Measurements from ENCODE around the gene IDNK.

Gene IDNK

DNA sequence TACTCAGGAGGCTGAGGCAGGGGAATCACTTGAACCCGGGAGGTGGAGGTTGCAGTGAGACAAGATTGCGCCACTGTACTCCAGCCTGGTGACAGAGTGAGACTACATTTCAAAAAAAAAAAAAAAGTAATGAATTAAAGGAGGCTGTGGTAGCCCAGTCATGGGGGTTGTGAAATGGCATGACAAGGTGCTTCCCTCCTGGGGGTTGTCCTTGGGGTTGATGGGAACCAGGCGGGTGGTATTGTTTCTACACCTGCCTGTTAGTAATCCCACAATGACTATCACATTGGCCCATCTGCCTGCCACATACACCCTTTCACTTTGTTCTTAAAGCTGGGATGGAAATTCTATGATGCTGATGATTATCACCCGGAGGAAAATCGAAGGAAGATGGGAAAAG, 5.6 kb downstream of the IDNK start:
- no peak for DNase-seq (ENCODE audit: low read depth, low spot score)
- Histone ChIP-seq H3K4me3 (no peak overlapping the region), H3K36me3 (ENCODE audit: insufficient read depth, low read length) (peaks cover 13% of the 10 kb centered on the region), H3K27ac (no peak overlapping the region), H3K9me3 (ENCODE audit: low read depth, low read length) (no peaks in the 10 kb centered on the region), H3K9ac (ENCODE audit: insufficient read length) (no peak overlapping the region)
- TF ChIP-seq EZH2 (IDR thresholded peaks at IDR 0.05) = no peak
- TF ChIP-seq POLR2AphosphoS5 (IDR thresholded peaks at IDR 0.05; ENCODE audit: borderline replicate concordance, low read depth, low read length) = no peak
- no peak for TF ChIP-seq FOXP2 (optimal IDR thresholded peaks at IDR 0.05; ENCODE audit: control extremely low read depth, extremely low read length, insufficient read depth)

- no peak for TF ChIP-seq POLR2AphosphoS5 (IDR thresholded peaks at IDR 0.05; ENCODE audit: borderline replicate concordance, low read depth, low read length)
- no peak for TF ChIP-seq EZH2 (IDR thresholded peaks at IDR 0.05)
- TF ChIP-seq FOXP2 (optimal IDR thresholded peaks at IDR 0.05; ENCODE audit: control extremely low read depth, extremely low read length, insufficient read depth) = no peak
- no peaks in the 10 kb centered on the region for H3K9me3 ChIP-seq (ENCODE audit: low read depth, low read length)
- no peak for DNase-seq (ENCODE audit: low read depth, low spot score)
- no peak overlapping the region for H3K9ac ChIP-seq (ENCODE audit: insufficient read length)
- H3K27ac ChIP-seq = no peak overlapping the region
- peaks cover 13% of the 10 kb centered on the region for H3K36me3 ChIP-seq (ENCODE audit: insufficient read depth, low read length)
- H3K4me3 ChIP-seq = no peak overlapping the region
These were observed 6.6 kb downstream of the IDNK start for GRCh38 chr9:83629433-83630104.

DNA sequence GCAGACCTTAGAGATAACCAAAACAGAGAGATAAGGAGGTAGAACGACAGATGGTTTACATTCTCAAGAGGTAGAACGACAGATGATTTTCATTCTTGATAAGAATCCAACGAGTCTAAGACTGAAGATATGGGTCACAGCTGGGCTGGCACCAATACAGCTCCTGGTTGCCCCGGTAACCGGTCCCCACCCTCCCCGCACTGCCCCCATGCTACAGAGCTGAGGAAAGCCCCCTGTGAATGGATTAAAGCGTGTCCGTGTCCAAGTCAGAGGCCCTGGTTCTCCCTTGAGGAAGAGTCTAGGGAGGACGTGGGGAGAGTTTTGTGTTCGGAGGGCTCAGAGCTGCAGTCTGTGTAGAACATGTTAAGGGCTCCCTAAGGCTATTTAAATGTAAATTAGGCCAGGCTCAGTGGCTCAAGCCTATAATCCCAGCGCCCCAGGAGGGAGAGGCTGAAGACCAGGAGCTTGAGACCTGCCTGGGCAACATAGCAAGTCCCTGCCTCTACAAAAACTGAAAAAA, 8.1 kb downstream of the IDNK start:
- Histone ChIP-seq H3K36me3 (ENCODE audit: insufficient read depth, low read length) (peaks cover 16% of the 10 kb centered on the region), H3K9me3 (ENCODE audit: low read depth, low read length) (no peaks in the 10 kb centered on the region), H3K9ac (ENCODE audit: insufficient read length) (no peak overlapping the region), H3K27ac (peak overlapping the region; percentile 62), H3K4me3 (peak overlapping the region; percentile 42)
- no peak for DNase-seq (ENCODE audit: low read depth, low spot score)
- TF ChIP-seq POLR2AphosphoS5 (IDR thresholded peaks at IDR 0.05; ENCODE audit: borderline replicate concordance, low read depth, low read length) (no peak), EZH2 (IDR thresholded peaks at IDR 0.05) (no peak), FOXP2 (optimal IDR thresholded peaks at IDR 0.05; ENCODE audit: control extremely low read depth, extremely low read length, insufficient read depth) (no peak)

DNA sequence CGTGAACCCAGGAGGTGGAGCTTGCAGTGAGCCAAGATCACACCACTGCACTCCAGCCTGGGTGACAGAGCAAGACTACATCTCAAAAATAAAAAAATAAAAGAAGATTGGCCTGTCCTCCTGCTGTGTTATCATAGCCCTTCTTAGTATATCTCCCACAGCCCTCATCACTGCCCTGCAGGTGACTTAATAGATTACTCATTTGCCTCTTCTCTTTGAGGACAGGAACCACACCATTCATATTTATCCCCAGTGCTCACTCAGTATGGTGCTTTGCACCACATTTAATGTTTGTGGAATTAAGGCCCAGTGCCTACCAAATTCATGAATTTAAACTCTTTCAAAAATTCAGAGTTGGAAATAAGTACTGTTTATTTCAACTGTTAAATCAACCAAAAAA, 10.3 kb downstream of the IDNK start:
- Histone ChIP-seq H3K36me3 (ENCODE audit: insufficient read depth, low read length) (peaks cover 22% of the 10 kb centered on the region), H3K4me3 (no peak overlapping the region), H3K9ac (ENCODE audit: insufficient read length) (no peak overlapping the region), H3K27ac (0 out of 2 replicates have a peak overlapping the region, but pooled peaks have one; percentile 5), H3K9me3 (ENCODE audit: low read depth, low read length) (no peaks in the 10 kb centered on the region)
- no peak for DNase-seq (ENCODE audit: low read depth, low spot score)
- TF ChIP-seq EZH2 (IDR thresholded peaks at IDR 0.05) = no peak
- no peak for TF ChIP-seq FOXP2 (optimal IDR thresholded peaks at IDR 0.05; ENCODE audit: control extremely low read depth, extremely low read length, insufficient read depth)
- TF ChIP-seq POLR2AphosphoS5 (IDR thresholded peaks at IDR 0.05; ENCODE audit: borderline replicate concordance, low read depth, low read length) = no peak

GRCh38 chr9:83633676-83634075, 10.7 kb downstream of the IDNK start:
- DNase-seq (ENCODE audit: low read depth, low spot score) = no peak
- Histone ChIP-seq H3K4me3 (no peak overlapping the region), H3K9ac (ENCODE audit: insufficient read length) (no peak overlapping the region), H3K36me3 (ENCODE audit: insufficient read depth, low read length) (peaks cover 22% of the 10 kb centered on the region), H3K9me3 (ENCODE audit: low read depth, low read length) (no peaks in the 10 kb centered on the region), H3K27ac (0 out of 2 replicates have a peak overlapping the region, but pooled peaks have one; percentile 5)
- TF ChIP-seq FOXP2 (optimal IDR thresholded peaks at IDR 0.05; ENCODE audit: control extremely low read depth, extremely low read length, insufficient read depth) (no peak), POLR2AphosphoS5 (IDR thresholded peaks at IDR 0.05; ENCODE audit: borderline replicate concordance, low read depth, low read length) (no peak), EZH2 (IDR thresholded peaks at IDR 0.05) (no peak)

DNA sequence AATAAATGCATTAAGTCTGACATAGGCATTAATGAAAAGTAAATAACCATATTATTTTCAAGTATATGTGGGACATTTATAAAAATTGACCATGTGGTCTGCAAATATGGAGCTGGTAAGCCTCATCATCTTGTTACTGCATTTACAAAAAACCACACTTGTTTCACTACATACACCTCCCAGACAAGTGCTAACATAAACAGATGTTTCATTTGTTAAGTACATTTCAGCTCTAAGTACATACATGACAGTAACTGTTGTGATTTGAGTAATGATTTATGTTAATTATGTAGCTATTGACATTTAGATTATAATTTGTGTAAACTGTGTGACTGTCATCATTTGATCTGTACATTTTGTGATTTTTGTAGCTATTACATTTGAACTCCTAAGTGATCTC, 13.9 kb downstream of the IDNK start:
- peaks cover 12% of the 10 kb centered on the region for H3K36me3 ChIP-seq (ENCODE audit: insufficient read depth, low read length)
- H3K9ac ChIP-seq (ENCODE audit: insufficient read length) = no peak overlapping the region
- no peak overlapping the region for H3K4me3 ChIP-seq
- no peak for TF ChIP-seq EZH2 (IDR thresholded peaks at IDR 0.05)
- TF ChIP-seq POLR2AphosphoS5 (IDR thresholded peaks at IDR 0.05; ENCODE audit: borderline replicate concordance, low read depth, low read length) = no peak
- no peak for TF ChIP-seq FOXP2 (optimal IDR thresholded peaks at IDR 0.05; ENCODE audit: control extremely low read depth, extremely low read length, insufficient read depth)
- no peak overlapping the region for H3K27ac ChIP-seq
- no peaks in the 10 kb centered on the region for H3K9me3 ChIP-seq (ENCODE audit: low read depth, low read length)
- DNase-seq (ENCODE audit: low read depth, low spot score) = no peak

GRCh38 chr9:83637389-83637788, 14.4 kb downstream of the IDNK start:
- no peak overlapping the region for H3K4me3 ChIP-seq
- no peak for DNase-seq (ENCODE audit: low read depth, low spot score)
- H3K27ac ChIP-seq = no peak overlapping the region
- TF ChIP-seq FOXP2 (optimal IDR thresholded peaks at IDR 0.05; ENCODE audit: control extremely low read depth, extremely low read length, insufficient read depth) = no peak
- no peak for TF ChIP-seq POLR2AphosphoS5 (IDR thresholded peaks at IDR 0.05; ENCODE audit: borderline replicate concordance, low read depth, low read length)
- no peak for TF ChIP-seq EZH2 (IDR thresholded peaks at IDR 0.05)
- H3K9ac ChIP-seq (ENCODE audit: insufficient read length) = no peak overlapping the region
- H3K9me3 ChIP-seq (ENCODE audit: low read depth, low read length) = no peaks in the 10 kb centered on the region
- peaks cover 12% of the 10 kb centered on the region for H3K36me3 ChIP-seq (ENCODE audit: insufficient read depth, low read length)

DNA sequence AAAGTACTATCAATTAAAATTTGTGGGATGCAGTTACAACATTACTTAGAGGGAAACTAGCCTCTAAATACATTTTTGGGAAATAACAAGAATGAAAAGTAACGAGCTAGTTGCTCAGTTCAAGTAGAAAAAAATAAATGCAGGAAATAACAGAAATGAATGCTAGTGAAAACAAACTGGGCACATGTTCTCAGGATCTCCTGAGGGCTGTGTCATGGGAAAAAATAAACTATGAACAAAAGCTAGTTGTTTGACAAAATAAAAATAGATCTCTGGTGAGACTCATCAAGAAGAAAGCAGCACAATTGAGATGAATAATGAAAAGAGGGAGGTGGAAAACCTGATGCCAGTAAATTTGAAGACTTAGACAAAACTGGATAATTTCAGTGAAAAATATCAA, 16.3 kb downstream of the IDNK start:
- TF ChIP-seq FOXP2 (optimal IDR thresholded peaks at IDR 0.05; ENCODE audit: control extremely low read depth, extremely low read length, insufficient read depth) (no peak), POLR2AphosphoS5 (IDR thresholded peaks at IDR 0.05; ENCODE audit: borderline replicate concordance, low read depth, low read length) (no peak), EZH2 (IDR thresholded peaks at IDR 0.05) (no peak)
- Histone ChIP-seq H3K36me3 (ENCODE audit: insufficient read depth, low read length) (peaks cover 12% of the 10 kb centered on the region), H3K27ac (peak overlapping the region; percentile 38; the same call in 1 of the 2 replicates), H3K9ac (ENCODE audit: insufficient read length) (no peak overlapping the region), H3K9me3 (ENCODE audit: low read depth, low read length) (no peaks in the 10 kb centered on the region), H3K4me3 (no peak overlapping the region)
- DNase-seq (ENCODE audit: low read depth, low spot score) = no peak

All from SK-N-MC (cell line).